Measurements from ENCODE around the gene C13orf46. TPM values are rescaled to one million over a fixed set of nuclear protein-coding genes. Genes with fewer than 3 reads are reported as not detected.

C13orf46 gene
- total RNA-seq, 1 experiment from 2014 or later: 0.07 TPM

DNA sequence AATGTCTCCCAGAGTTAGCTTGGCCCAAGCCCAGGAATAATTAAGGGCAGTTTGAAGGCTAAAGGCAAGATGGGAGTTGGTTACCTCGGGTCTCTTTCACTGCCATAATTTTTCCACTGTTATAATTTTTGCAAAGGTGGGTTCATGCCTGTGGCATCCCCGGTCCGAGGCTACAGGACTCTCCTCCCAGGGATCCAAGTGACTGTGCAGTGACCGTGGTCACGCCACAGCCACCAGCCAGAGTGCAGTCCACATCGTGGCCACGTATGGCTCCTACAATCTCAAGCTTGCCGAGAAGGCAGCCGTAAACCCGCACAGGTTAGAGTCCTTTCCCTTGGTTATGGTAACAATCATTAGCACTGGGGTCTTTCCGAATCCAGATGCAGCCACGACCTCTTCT lies 36.8 kb downstream of the C13orf46 start:
- no peak overlapping the region for H3K4me3 ChIP-seq (ENCODE audit: low read length)
- no peaks in the 10 kb centered on the region for H4K20me1 ChIP-seq (ENCODE audit: low read length)
- no peak overlapping the region for H2AFZ ChIP-seq (ENCODE audit: low read length)
- H3K4me1 ChIP-seq (ENCODE audit: insufficient read depth, low read length): no peaks in the 10 kb centered on the region
- no peaks in the 10 kb centered on the region for H3K79me2 ChIP-seq (ENCODE audit: low read length)
- no peaks in the 10 kb centered on the region for H3K36me3 ChIP-seq (ENCODE audit: low read depth, low read length)
- H3K27me3 ChIP-seq (ENCODE audit: low read length): no peaks in the 10 kb centered on the region
- no peak for DNase-seq
- TF ChIP-seq EZH2phosphoT487 (IDR thresholded peaks at IDR 0.05; ENCODE audit: borderline replicate concordance, low read length) (no peak), EZH2 (IDR thresholded peaks at IDR 0.05; ENCODE audit: low read length, unreplicated experiment) (no peak)
- TF ChIP-seq, protein P1, sequence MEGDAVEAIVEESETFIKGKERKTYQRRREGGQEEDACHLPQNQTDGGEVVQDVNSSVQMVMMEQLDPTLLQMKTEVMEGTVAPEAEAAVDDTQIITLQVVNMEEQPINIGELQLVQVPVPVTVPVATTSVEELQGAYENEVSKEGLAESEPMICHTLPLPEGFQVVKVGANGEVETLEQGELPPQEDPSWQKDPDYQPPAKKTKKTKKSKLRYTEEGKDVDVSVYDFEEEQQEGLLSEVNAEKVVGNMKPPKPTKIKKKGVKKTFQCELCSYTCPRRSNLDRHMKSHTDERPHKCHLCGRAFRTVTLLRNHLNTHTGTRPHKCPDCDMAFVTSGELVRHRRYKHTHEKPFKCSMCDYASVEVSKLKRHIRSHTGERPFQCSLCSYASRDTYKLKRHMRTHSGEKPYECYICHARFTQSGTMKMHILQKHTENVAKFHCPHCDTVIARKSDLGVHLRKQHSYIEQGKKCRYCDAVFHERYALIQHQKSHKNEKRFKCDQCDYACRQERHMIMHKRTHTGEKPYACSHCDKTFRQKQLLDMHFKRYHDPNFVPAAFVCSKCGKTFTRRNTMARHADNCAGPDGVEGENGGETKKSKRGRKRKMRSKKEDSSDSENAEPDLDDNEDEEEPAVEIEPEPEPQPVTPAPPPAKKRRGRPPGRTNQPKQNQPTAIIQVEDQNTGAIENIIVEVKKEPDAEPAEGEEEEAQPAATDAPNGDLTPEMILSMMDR (conservative IDR thresholded peaks at IDR 0.05; ENCODE audit: low read depth, low read length): no peak
- no peaks in the 10 kb centered on the region for H3K9me2 ChIP-seq (replicated peaks; ENCODE audit: low read length)
- POLR2A ChIA-PET (ENCODE audit: unreplicated experiment): no interaction called here
- no peaks in the 10 kb centered on the region for H3F3A ChIP-seq (ENCODE audit: low read length, unreplicated experiment)
- no peaks in the 10 kb centered on the region for H3K9me3 ChIP-seq (ENCODE audit: low read length)
- no peak overlapping the region for H3K9ac ChIP-seq (ENCODE audit: low read length)
- no TSS peak for BruUV-seq (replicated peaks)
- no peak overlapping the region for H3K27ac ChIP-seq (ENCODE audit: low read length)
- no peak for ATAC-seq
- no peak overlapping the region for H3K4me2 ChIP-seq (ENCODE audit: low read length)
- intact Hi-C loops (cut with micrococcal nuclease): no loop called here
- CTCF ChIA-PET: no interaction called here

DNA sequence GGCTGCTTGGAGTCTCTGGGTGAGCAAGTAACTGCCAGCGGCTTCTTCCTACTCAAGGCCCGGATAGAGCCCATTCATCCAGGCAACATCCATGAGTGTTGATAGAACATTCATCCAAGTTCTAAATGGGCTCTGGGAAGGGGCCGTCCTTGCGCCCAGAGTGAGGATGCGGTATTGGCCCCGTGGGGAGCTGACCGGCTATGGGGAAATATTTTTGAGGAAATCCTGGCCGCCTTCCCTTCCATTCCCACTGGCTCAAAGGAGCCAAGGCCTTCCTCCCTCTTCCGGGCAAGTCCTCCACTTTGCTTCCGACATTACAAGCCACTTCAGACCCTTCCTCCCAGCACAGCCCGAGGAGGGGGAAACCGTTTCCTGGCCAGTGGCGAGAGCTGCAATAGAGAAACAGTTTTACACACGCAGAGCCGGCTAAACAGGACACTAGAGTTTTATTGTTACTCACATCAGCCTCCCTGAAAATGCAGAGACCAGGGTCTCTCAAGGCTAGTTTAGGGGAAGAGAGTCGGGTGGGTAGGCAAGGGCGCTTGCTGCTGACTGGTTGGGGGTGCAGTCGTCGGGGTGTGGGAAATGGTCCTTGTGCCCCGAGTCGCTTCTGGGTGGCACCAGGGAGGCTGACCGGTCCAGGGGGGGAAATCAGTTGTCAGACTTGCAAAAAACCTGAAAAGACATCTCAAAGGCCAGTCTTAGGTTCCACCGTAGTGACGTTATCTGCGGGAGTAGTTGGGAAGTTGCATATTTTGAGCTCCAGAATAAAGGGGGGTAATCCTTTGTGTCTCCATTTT lies 37.5 kb downstream of the C13orf46 start:
- Histone ChIP-seq H3K9me2 (replicated peaks; ENCODE audit: low read length) (no peaks in the 10 kb centered on the region), H3K9ac (ENCODE audit: low read length) (no peak overlapping the region), H2AFZ (ENCODE audit: low read length) (no peak overlapping the region), H3K27me3 (ENCODE audit: low read length) (no peaks in the 10 kb centered on the region), H3K79me2 (ENCODE audit: low read length) (no peaks in the 10 kb centered on the region), H3K9me3 (ENCODE audit: low read length) (no peaks in the 10 kb centered on the region), H3K4me3 (ENCODE audit: low read length) (no peak overlapping the region), H3K36me3 (ENCODE audit: low read depth, low read length) (no peaks in the 10 kb centered on the region), H3K4me1 (ENCODE audit: insufficient read depth, low read length) (no peaks in the 10 kb centered on the region), H3K27ac (ENCODE audit: low read length) (no peak overlapping the region), H3F3A (ENCODE audit: low read length, unreplicated experiment) (no peaks in the 10 kb centered on the region), H4K20me1 (ENCODE audit: low read length) (no peaks in the 10 kb centered on the region), H3K4me2 (ENCODE audit: low read length) (no peak overlapping the region)
- no TSS peak for BruUV-seq (replicated peaks)
- intact Hi-C loops (cut with micrococcal nuclease): no loop called here
- ChIA-PET POLR2A (ENCODE audit: unreplicated experiment) (no interaction called here), CTCF (no interaction called here)
- no peak for ATAC-seq
- no peak for DNase-seq
- TF ChIP-seq EZH2 (IDR thresholded peaks at IDR 0.05; ENCODE audit: low read length, unreplicated experiment) (no peak), EZH2phosphoT487 (IDR thresholded peaks at IDR 0.05; ENCODE audit: borderline replicate concordance, low read length) (no peak)
- TF ChIP-seq, protein P1 (conservative IDR thresholded peaks at IDR 0.05; ENCODE audit: low read depth, low read length): no peak
